RPMI8226 (cell line): ENCODE measurements around the gene LRRC51.

Source experiments
- DNase-seq: peaks from one replicate; pipeline ENCODE4 v3.0.0-alpha.2; 2015

LRRC51 gene

GRCh38 chr11:72070491-72070890 lies 10.2 kb upstream of the LRRC51 start:
- no peak for DNase-seq

DNA sequence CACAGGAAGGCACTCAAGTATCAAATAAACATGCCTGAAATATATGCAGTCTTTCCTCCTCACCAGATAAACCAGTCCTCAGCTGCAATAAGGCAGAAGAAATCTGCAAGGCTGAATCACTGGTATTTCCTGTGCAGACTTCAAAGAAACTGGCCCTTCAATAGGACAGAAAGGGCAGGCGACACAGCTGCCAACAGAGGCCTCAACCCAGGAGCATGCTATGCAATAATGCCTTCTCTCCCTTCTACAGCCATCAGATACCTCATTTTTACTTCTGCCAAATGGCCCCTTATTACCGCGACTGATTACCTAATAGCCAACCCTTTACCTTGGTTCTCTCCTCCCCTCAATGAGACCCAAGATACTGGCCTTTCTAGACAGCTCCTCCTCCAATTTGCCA lies 8.3 kb upstream of the LRRC51 start:
- no peak for DNase-seq

DNA sequence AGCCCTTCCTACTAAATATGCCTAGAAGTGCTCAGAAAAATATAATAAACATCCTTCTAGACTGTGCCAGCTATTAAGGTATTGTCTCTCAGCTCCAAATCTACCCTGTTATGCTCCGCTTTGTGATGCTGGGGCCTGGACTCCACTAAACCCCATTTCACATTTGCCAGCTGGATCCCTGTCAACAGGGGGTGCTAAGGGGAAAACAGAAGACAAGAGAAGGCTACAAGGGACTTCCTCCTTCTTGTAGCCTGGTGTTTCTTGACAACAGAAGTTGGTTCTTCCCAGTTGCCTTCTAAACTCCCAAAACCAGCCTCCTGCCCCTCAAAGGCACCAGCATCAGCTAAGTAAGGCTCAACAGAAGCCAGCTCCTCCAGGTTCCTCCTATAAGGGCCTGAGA lies 5.5 kb upstream of the LRRC51 start:
- no peak for DNase-seq

- no peak for DNase-seq
Observed at GRCh38 chr11:72075756-72076155, 4.9 kb upstream of the LRRC51 start.

GRCh38 chr11:72078477-72078876 lies 2.2 kb upstream of the LRRC51 start:
- no peak for DNase-seq

GRCh38 chr11:72079819-72080325 lies 778 bp upstream of the LRRC51 start:
- DNase-seq = peak; percentile 19

GRCh38 chr11:72081184-72081644 lies 564 bp downstream of the LRRC51 start:
- DNase-seq = no peak

DNA sequence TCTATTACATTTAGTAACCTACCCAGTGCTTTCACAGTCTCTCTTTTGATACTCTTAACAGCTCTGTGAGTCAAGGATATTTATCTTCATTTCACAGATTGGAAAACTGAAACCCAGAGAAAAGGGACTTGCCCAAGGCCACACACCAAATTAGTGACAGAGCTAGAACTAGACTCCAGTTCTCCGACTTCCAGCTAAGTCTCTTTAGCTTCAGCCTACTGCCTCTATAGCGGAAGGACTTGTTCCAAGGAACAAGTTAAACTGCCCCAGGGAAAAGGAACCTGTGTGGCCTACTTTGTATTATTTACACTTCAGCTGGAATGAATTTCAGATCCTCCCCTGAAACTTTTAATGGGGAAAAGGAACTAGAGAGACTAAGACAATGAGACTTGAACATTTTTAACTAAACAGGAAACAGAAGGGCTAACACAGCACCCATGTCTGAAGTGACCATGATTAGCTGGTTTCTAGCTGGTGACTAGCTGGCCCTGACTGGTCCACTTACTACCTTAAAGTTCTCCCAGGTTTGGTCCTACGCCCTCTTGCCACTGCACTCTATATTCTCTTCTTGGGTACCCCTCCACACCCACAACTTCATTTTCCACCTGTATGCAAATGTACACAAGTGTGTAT lies 1.3 kb downstream of the LRRC51 start:
- DNase-seq = no peak

DNA sequence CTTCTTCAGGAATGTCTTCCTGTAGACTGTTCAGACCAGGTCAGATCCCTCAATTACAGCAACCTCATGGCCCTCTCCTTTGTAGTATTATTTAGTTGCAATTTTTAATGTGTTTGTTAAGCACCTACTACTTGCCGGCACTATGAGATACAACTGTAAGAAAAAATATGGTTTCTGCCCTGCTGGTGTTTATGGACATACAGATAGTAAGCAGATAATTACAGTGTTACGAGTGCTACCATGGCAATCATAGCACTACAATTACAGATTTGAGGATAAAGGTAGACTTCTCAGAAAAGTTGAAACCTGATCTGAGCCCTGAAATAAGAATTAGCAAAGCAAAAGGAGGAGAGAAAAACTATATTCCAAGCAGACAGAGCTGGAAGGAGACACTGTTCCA lies 2.8 kb downstream of the LRRC51 start:
- no peak for DNase-seq

- DNase-seq = no peak
Observed at GRCh38 chr11:72084076-72084475, 3.4 kb downstream of the LRRC51 start.

DNA sequence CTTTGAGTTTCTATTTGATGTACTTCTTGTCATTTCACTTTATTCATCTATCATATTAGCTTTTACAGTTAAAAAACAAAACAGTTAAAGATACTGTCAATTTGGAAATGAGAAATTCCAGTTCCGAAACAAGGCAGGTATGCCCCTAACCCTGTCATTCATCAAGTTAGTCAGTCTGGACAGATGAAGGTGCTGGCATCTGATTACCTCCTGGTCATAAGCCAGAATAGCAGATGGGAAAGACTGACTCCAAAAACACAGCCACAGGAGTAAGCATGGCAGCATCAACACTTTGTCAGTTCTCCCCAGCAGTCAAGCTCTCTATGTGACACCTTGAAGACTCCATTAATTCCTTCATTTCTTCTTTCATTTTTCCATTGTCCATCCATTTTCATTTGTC lies 4.3 kb downstream of the LRRC51 start:
- no peak for DNase-seq

- no peak for DNase-seq
Observed at GRCh38 chr11:72085621-72086351, 5.1 kb downstream of the LRRC51 start.

DNA sequence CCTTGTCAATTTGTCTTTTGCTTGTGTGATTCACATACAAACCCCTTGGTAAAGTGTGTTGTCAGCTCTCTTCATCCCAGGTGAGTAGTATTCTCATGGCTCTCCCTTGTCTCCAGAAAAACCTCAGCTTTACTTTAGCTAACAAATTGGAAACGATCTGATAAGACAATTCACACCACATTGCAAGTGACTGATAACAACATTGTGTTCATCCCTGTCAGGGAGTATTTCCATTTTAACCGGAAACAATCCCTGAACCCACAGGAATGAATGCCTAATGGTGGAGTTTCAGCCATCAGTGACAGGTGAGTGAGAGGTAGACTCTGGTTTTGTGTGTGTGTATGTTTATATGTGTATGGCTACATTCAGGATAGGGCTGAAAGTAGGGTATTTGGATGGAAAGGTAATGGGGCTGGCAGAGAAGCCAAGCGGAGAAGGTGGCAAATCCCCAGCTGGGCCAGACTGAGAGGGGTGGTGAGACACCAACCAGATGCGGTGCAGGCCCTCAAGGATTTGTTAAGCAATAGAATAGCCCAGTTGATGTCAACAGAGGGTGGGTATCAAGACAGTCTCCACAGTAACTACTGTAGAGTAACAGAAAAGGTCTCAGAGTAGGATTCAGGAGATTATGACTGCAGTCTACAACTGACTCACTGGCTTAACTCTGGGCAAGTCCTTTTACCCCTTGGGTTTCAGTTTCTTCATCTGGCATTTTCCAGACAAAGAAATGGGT lies 7.6 kb downstream of the LRRC51 start:
- no peak for DNase-seq

DNA sequence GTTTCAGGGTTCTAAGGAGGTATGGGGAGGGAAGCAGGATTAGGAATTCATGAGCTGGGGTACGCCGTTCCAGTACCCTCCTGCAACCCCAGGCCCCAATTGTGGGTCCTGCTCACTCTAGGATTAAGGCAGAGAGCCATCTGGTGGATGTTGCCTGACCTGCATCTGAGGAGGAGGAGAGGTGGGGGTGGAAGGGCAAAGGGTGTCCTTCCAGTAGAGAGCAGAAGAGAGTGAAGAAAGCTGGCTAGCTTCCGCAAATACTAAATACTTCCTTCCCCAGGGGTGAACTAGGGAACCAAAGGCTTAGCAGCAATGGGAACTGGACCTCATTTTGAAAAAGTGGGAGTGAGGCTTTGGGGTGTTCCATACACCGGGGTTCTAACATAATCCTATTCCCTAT lies 10.6 kb downstream of the LRRC51 start:
- peak; percentile 79 for DNase-seq

DNA sequence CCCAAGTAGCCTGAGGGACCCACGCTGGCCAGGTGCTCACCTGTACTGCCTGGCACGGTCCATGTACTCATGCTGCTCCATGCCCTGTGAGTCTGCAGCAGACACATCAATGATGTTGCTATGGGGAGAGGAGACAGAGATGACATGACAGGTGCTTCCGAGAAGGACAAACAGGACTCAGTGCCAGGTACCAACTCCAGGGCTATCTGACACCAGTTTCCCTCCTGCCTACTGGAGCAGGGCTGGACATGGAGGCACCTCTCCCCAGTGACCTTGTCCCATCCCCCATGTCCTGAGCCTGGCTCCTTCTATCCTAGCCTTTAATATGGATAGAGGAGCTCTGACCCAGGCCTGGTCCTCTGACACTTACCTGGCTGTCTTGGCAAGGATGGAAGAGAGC lies 18.1 kb downstream of the LRRC51 start:
- no peak for DNase-seq

DNA sequence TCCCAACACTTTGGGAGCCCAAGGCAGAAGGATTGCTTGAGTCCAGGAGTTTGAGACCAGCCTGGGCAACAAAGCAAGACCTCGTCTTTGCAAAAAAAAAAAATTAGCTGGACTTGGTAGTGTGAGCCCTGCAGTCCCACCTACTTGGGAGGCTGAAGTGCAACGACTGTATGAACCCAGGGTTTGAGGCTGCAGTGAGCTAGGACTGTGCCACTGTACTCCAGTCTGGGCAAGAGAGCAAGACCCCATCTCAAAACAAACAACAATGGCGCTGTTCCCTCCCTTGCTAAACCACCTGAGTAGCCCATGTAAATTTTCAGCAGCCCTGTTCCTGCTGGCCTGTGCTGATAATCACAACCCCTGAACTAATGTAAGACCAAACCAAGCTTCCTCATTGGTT lies 19.4 kb downstream of the LRRC51 start:
- DNase-seq = no peak

DNA sequence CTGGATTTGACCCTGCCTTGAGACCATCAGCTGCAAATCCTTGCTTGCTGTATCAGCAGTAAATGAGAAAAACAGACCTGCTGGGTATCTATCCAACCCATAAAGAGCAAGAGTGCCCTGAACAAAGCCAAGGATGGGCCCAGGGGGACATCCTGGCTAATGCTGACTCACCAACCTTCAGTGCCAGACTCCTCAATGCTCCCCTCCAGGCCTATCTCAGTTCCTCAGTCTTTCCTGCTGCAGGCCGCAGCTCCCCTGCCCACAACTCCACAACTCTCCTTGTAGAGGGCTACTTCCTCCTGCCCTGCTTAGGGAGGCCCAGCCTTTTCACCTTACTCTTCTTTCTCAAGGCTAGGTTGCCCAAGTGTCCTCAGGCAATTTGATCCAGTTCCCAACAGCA lies 19.8 kb downstream of the LRRC51 start:
- DNase-seq = peak; percentile 15

GRCh38 chr11:72102162-72102561 lies 21.5 kb downstream of the LRRC51 start:
- no peak for DNase-seq

DNA sequence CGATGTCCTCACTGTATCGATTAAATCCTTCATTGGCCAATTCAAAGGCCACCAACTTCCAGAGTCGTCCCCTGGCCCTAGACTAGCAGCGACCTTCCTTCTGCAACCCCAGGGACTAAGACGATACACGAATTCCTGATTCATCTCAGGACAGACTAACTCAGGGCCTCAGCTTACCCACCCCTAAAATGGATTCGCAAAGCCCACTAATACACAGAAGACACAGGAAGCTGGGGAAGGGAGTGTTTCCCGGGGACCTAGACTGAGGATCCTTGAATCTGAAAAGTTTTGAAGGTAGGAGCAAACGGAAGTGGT lies 21.9 kb downstream of the LRRC51 start:
- DNase-seq = no peak

DNA sequence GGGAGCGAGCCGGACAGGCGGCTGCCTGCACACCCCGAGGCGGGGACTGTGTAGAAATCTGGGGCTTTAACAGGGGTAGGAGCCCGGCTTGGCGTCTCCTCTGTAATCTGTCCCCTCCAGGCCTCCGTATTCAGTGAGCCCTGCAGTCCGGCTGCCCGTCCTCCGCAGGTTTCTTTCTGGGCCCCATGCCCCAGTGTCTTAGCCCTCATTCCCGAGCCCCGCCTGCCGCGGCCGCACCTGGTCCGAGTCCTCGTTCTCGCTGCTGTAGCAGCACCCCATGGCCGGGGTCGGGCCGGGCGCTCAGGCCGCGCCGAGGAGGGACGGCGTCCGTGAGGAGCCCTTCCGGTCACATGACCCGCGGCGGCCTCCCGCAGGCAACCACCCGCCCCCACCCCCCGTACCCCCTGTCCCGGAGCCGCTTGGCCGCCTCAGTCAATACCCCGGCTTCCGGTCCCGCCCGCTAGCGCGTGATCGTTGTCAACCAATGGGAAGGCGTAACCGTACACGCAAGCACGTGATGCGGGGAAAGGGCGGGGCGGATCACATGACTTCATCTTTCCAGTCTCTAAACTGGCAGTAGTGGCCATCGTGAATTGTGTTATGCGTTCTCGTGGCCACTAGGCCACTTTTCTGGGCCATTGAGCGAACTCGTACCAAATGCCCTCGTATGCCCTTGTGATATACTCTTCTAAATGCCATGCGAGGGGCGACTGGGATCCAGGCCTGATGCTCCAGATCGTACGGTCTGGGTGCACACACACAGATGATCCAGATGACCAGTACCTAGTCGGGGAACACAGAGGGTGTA lies 22.5 kb downstream of the LRRC51 start, which contains the start of gene LAMTOR1:
LAMTOR1 (minus strand) TSS at position 352 of the 808 bp plus-strand sequence; CDS start at position 279, 73 bp downstream.
- DNase-seq = peak; percentile 98

DNA sequence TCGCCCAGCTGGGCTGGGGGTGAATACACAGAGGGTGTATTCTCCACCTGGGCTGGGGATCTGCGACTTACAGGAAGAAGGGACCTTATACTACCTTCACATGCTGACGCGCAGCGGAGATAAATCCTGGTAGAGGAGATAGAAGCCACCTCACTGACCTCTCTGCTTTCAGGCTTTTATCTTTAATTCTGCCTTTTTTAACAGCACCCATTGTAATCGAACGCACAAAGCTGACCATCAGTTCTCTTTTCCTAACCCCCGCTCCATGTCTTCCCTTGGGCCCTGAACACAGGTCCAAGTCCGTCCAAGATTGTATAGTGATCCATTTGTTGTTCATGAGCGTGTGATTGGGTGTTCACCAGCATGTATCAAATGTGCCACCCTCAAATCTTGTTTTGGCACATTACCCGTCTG lies 23.1 kb downstream of the LRRC51 start:
- DNase-seq = no peak

- DNase-seq = no peak
Observed at GRCh38 chr11:72105888-72106287, 25.2 kb downstream of the LRRC51 start, which contains the start of gene TOMT. Gene TOMT (plus strand): TSS chr11:72105924. CDS start chr11:72105952, 28 bp downstream.
